ENCODE results near the gene TDRD3.

GRCh38 chr13:60511637-60512036 is 114.6 kb downstream of the TDRD3 start:
- no peak for TF ChIP-seq CTCF (conservative IDR thresholded peaks at IDR 0.05)
- no peak for TF ChIP-seq EZH2 (IDR thresholded peaks at IDR 0.05; ENCODE audit: low read depth)
